GM18909 (cell line): ENCODE results near the gene UBE2D2.
"Not testable (repeated sequence)": the region's sequence is repeated elsewhere in the genome, so short reads cannot be mapped to it uniquely, and the experiment has no call there.

Source experiments
- ATAC-seq: cut with Tn5 transposase; IDR thresholded peaks from one replicate; pipeline ENCODE4 v1.9.1; 2021; ENCODE audit warnings: mild to moderate bottlenecking; ENCODE audit not compliant: unreplicated experiment, poor library complexity

UBE2D2 gene

DNA sequence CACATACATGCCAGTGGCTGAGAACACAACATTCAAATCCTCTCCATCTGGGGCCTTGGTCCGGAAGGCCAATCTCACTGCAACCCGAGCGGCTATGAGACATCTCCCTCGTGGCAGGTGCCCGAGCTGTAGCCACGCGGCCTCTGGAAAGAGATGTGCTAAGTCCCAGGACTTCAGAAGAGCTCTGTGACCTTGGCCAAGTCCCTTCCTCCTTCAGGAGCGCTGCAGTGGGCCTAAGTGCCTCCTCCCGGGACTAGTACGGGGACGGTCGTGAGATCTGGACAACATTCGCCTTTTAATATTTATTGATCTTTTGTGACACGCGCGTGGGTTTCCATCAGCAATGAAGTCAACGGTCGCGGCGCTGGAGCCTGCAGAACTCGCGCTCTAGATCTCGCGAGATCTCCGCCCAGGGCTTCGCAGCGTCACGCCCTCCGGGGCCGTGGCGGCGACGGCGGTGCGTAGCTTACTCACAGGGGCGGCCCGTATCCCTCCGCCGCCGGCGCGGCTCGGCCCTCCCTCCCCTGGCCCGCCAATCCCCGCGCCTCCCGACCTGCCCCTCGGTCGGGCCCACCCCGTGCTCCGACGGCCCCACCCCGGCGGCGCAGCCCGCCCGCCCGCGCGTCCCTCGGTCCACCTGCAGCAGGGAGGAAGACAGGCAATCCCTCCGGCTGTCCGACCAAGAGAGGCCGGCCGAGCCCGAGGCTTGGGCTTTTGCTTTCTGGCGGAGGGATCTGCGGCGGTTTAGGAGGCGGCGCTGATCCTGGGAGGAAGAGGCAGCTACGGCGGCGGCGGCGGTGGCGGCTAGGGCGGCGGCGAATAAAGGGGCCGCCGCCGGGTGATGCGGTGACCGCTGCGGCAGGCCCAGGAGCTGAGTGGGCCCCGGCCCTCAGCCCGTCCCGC, at the start of gene UBE2D2:
TSS of gene UBE2D2 (plus strand) at position 588 of the 903 bp plus-strand sequence. CDS start 453 bp downstream, outside the sequence.
- peak; percentile 78 for ATAC-seq

DNA sequence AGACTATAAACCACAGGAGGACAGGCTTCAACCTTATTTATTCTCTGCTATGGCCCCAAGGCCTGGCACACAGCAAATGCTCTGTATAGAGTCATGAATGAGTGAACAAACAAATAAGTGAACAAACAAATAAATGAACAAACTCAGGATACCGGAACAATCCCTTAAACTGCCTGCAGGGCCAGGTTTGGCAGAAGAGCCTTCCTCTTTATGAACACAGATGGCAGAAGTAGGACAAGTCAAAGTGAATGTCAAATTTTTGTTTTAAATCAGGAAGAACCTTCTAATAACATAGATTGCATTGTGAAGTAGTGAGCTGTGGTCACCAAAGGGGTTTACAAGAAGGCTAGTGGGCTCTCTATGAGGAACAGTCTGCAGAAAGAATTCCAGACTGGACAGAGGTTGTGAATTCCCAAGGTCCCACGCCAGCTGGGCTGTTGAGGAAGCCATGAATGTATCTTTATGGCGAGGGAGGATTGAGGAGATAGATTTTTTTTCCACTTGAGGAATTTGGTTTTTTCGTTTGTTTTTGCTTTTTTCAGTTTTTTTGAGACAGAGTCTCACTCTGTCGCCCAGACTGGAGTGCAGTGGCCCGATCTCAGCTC, 48.3 kb upstream of the UBE2D2 start:
- ATAC-seq, result no peak

- peak; percentile 56 for ATAC-seq
Measured at GRCh38 chr5:139513434-139513833, 47.7 kb upstream of the UBE2D2 start.

DNA sequence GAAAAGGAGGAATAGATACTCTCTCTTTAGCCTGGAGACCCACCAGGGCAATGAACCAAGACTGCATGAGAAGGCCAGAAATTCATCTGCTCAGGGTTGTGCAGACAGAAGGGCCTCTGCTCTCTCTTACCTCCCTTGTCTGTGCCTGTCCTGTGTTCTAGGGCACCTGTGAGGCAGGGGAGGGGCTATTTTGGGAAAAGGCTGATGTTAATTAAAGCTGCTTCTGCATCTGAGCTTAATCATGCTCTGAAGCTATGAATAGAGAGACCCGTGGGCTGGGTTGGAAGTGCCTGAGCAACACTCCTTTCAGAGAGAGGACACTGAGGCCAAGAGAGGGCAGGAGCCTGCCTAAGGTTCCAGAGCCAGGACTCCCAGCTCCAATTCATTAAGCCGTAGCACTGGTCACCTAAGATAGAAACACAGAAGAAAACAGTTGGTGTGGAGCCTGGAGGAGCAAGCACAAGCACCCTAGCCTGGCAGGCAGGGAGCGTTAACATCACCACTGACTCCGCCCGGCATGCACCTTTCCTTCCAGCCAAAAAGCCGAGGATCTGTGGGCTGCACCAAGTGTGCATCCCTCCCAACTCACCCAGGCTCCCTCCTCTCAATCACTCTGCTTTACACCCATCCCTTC, 47.2 kb upstream of the UBE2D2 start:
- ATAC-seq, result no peak

DNA sequence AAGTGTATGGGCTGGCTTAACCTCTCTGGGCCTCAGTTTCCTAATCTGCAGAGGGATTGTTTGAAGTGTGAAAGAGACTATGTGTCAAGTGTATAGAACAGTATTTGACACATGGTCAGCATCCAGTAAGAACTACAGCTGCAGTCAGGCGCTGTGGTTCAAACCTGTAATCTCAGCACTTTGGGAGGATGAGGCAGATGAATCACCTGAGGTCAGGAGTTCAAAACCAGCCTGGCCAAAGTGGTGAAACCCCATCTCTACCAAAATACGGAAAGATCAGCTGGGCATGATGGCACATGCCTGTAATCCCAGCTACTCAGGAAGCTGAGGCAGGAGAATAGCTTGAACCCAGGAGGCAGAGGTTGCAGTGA, 46.7 kb upstream of the UBE2D2 start:
- no peak for ATAC-seq

- ATAC-seq, result peak; percentile 90
Measured at GRCh38 chr5:139517683-139518564, 43.2 kb upstream of the UBE2D2 start.

DNA sequence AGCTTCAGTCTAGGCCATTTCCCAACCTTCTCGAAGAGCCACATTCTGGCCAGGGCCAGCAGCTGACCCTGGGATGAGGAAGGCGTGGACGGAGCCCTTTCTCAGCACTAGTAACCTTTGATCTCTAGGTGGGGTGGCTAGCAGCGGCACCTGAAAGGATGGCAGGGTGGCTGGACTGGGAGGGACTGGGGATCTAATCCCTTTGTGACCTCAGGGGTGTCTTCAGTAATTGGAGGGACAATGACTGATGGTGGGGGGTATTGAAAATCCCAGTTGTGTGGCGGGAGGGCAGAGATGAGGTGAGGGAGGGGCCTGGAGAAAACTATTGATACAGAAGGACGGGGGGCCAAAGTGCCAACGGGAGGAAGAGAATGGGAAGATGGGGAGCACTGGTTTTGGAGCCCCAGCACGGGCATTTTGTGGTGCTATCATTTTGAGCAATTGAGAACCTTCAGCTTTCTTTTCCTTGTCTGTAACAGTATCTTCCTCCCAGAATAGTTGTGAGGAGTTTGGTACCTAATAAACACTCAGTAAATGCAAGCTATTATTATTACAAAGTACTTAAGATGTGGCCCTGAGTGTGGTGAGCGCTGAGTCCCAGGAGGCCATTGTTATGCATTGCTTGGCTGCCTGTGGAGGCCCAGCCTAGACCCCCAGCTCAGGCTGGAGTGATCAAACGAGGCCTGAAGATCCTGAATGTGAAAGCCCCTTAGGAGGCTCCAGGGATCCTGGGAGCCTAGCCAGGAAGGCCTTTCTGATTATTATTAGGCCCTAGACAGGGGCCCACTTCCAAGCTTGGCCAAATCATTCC, 37.3 kb upstream of the UBE2D2 start:
- no peak for ATAC-seq

GRCh38 chr5:139524446-139524845, 36.7 kb upstream of the UBE2D2 start:
- peak; percentile 13 for ATAC-seq

DNA sequence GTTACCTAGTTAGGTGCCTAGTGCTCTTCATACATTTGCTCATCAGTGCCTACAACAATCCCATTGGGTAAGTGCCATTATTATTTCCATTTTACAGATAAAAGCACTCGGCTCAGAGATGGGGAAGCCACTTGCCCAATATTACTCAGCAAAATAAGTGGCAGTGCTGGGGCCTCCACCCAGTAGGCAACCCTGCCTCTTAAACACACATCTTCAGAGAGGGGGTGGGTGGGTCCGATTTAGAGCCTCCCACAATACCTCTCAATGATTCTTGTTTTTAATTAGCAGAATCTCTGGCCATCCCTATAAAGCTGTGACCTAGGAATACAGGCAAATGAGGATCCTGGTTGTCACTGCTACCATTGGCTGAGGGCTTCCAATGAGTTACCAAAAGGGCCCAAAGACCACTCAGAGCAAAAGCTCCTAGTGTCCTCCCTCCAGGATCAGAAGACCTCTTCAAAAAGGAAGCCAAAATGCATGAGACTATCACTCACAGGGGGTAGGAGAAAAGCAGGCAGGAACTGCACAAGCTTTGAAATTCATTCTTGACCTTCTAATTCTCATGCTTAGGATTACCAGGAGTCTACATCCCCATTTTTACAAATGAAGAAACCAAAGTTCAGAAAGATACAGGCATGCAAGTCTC, 36.1 kb upstream of the UBE2D2 start:
- peak; percentile 48 for ATAC-seq

GRCh38 chr5:139525586-139526308, 35.4 kb upstream of the UBE2D2 start:
- peak; percentile 45 for ATAC-seq

GRCh38 chr5:139526309-139527089, 34.6 kb upstream of the UBE2D2 start:
- not testable (repeated sequence) for ATAC-seq

- not testable (repeated sequence) for ATAC-seq
Measured at GRCh38 chr5:139527090-139527470, 34.1 kb upstream of the UBE2D2 start.

GRCh38 chr5:139527896-139528467, 33.2 kb upstream of the UBE2D2 start:
- ATAC-seq, result not testable (repeated sequence)

DNA sequence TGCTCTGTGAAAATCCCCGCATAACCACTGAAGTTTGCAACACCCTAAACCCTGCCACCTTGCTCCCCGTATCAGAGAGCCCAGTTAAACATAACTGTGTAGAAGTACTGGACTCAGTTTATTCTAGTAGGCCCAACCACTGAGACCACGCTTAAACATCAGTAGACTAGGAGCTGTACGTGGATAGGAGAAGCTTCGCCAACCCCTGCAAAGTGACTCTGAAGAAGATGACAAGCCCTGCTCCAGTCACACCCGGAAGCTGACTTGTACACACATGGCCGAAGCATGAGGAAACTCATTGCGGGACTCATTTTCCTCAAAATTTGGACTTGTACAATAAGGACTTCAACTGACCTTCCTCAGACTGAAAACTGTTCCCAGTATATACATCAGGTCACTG, 32.4 kb upstream of the UBE2D2 start:
- not testable (repeated sequence) for ATAC-seq

DNA sequence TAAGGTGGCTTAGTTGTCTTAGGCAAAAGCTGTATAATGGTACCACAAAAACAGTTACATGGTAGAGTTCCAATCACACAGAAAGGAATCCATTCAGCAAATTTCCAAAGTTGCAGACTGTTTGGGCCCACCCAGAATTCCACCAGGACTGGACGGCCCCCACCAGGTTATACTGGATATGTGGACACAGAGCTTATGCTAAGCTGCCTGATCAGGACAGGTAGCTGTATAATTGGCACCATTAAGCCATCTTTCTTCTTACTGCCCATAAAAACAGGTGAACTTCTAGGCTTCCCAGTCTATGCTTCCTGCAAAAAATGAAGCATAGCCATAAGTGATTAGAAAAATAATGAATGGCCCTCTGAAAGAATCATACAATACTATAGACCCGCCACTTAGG, 31.1 kb upstream of the UBE2D2 start:
- not testable (repeated sequence) for ATAC-seq

DNA sequence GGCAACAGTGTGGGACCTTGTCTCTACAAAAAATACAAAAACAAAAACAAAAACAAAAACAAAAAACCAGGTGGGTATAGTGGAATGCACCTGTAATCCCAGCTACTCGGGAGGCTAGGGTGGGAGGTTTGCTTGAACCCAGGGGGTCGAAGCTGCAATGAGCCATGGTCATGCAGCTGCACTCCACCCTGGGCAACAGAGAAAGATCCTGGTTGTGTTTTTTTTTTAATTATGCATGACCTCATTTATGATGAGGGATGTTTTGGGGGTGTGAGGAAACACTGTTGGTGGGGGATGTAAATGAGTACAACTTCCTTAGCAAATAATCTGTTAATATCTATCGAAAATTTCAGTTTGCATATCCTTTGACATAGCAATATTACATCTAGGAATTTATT, 29.4 kb upstream of the UBE2D2 start:
- ATAC-seq, result no peak

DNA sequence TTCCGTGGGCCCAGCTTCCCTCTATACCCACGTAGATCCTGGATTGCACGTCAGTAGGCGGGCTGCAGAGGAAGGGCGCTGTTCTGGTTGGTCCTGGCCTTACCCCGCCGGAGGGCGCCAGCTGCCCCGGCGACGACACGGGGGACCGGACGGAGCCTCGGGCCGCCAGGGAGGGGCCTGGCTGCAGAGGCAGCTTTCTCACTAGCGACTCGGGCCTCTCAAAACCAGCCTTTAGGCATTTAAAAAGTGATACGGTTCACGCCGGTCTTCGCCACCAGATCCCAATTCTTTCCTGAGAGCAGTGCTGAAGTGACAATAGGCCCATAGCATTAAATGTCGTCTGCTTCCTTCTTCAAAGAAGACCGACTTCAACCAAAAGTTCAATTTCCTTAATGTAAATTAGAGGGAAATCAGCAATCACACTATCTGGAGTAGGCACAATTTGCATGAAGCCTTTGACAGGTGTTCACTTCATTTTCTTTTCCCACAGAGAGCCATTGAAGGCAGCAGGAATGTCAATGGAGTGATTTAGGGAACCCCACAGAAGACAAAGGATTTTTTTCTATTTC, 17.6 kb upstream of the UBE2D2 start:
- ATAC-seq, result peak; percentile 82
